ENCODE data around the gene ASIC4.

Gene ASIC4

GRCh38 chr2:219569041-219569440, 54.8 kb downstream of the ASIC4 start:
- H3K4me3 ChIP-seq (replicated peaks; ENCODE audit: low read depth, low read length) = no peak overlapping the region
- TF ChIP-seq CTCF (IDR thresholded peaks at IDR 0.05; ENCODE audit: low read depth, low read length, missing control alignments) = no peak

DNA sequence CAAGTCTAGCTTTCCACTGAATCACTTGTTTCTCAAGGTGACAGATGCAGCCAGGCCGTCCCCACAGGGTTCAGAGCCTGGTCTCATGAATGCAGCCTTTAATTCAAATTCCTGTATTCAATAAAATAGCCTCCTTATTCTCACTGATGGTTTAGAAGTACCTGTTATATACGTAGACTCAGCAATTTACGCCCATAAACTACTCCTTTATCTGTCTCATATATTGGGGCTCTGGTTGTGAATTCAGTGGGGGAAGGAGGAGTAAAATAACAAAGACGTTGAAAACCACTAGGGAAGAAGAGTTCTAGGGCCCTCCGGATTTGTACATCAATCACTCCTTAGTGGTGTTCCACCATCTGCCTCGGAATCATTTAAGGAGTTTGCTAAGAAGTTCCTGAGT, 55.4 kb downstream of the ASIC4 start:
- no peak for TF ChIP-seq CTCF (IDR thresholded peaks at IDR 0.05; ENCODE audit: low read depth, low read length, missing control alignments)
- peak overlapping the region; percentile 51 for H3K4me3 ChIP-seq (replicated peaks; ENCODE audit: low read depth, low read length)
- DNase-seq (ENCODE audit: extremely low read depth, low read depth) = no peak

More at GRCh38 chr2:219569041-219569440, 54.8 kb downstream of the ASIC4 start:
- no peak for DNase-seq (ENCODE audit: extremely low read depth, low read depth)

DNA sequence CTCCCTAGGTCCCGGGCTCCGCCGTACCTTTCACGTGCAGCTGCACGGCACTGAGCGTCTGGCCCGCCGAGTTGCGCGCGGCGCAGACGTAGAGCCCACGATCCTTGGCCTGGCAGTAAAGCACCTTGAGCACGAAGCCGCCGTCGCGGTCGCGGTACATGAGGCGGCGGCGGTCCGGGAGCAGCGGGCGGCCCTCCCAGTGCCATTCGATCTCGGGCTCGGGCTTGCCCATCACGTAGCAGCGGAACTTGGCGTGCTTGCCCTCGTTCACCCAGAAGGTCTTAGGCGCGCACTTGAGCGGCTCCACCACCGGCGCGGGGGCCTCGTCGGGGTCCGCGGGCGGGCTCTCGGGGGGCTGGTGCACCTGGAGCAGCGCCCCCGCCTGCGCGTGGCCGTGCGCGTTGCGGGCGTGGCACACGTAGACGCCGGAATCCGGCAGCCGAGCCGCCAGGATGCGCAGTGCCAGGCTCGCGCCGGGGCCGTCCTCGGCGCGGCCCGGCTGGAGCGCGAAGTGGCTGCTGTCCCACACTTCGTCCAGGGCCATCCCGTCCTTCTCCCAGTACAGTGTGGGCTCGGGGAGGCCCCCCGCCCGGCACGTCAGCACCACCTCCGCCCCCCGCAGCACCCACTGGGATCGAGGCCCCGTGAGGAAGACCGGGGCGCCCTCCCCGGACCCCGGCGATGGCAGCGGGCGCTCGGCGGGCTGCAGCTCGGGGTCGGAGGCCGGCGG, 56.1 kb downstream of the ASIC4 start:
- TF ChIP-seq CTCF (IDR thresholded peaks at IDR 0.05; ENCODE audit: low read depth, low read length, missing control alignments) = no peak
- no peak for DNase-seq (ENCODE audit: extremely low read depth, low read depth)
- H3K4me3 ChIP-seq (replicated peaks; ENCODE audit: low read depth, low read length) = peak overlapping the region; percentile 51

DNA sequence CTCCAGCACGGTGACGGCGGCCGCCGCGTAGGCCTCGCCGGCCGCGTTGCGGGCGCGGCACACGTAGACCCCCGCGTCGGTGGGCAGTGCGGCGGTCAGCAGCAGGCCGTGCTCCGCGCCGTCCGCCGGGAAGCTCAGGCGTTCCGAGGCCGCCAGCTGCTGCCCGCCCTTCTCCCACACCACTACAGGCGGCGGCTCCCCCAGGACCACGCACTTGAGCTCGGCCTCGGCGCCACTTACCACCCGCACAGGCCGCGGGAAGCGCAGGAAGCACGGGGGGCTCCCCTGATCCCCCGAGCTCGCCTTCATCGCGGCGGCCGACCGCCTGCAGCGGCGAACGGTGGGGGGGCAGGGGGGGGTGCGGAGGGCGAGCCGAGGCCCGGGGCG, 56.6 kb downstream of the ASIC4 start:
- peak overlapping the region; percentile 51 for H3K4me3 ChIP-seq (replicated peaks; ENCODE audit: low read depth, low read length)
- no peak for TF ChIP-seq CTCF (IDR thresholded peaks at IDR 0.05; ENCODE audit: low read depth, low read length, missing control alignments)
- no peak for DNase-seq (ENCODE audit: extremely low read depth, low read depth)

- peak; percentile 22 for DNase-seq (ENCODE audit: extremely low read depth, low read depth)
- no peak for TF ChIP-seq CTCF (IDR thresholded peaks at IDR 0.05; ENCODE audit: low read depth, low read length, missing control alignments)
- peak within 1 kb of the TSS; percentile 51 for H3K4me3 ChIP-seq (replicated peaks; ENCODE audit: low read depth, low read length)
Measured at GRCh38 chr2:219571311-219572236, 57.3 kb downstream of the ASIC4 start, which contains the start of gene OBSL1. OBSL1 (minus strand) TSS chr2:219571539; CDS start chr2:219571232, 307 bp downstream.

GRCh38 chr2:219572237-219573001, 58.1 kb downstream of the ASIC4 start, which contains the start of gene INHA:
INHA (plus strand) TSS chr2:219572310; CDS start chr2:219572375, 65 bp downstream.
- peak within 1 kb of the TSS; percentile 51 for H3K4me3 ChIP-seq (replicated peaks; ENCODE audit: low read depth, low read length)
- no peak for TF ChIP-seq CTCF (IDR thresholded peaks at IDR 0.05; ENCODE audit: low read depth, low read length, missing control alignments)
- no peak for DNase-seq (ENCODE audit: extremely low read depth, low read depth)

Measured in HFF-Myc (cell line).